Superior temporal gyrus (tissue), 1 donor: ENCODE data around the gene KIF9.
"Not testable (repeated sequence)": the region's sequence is repeated elsewhere in the genome, so short reads cannot be mapped to it uniquely, and the experiment has no call there.

Source experiments
- DNase-seq: peaks from one replicate; pipeline ENCODE4 v3.0.0-alpha.2; 2016; ENCODE audit errors: extremely low spot score

KIF9 gene

GRCh38 chr3:47295322-47295721 is 12.7 kb upstream of the KIF9 start:
- no peak for DNase-seq

GRCh38 chr3:47294392-47294791 is 11.8 kb upstream of the KIF9 start:
- DNase-seq, result no peak

- no peak for DNase-seq
These were observed 11.2 kb upstream of the KIF9 start for GRCh38 chr3:47293822-47294221.

GRCh38 chr3:47291754-47292420 is 9.3 kb upstream of the KIF9 start:
- not testable (repeated sequence) for DNase-seq

- DNase-seq, result no peak
These were observed 8.7 kb upstream of the KIF9 start for GRCh38 chr3:47291158-47291753.

- no peak for DNase-seq
These were observed 6.6 kb upstream of the KIF9 start for GRCh38 chr3:47288966-47289910.

- DNase-seq, result no peak
These were observed 1.2 kb upstream of the KIF9 start for GRCh38 chr3:47283591-47284364.

- peak; percentile 15 for DNase-seq
These were observed 566 bp upstream of the KIF9 start for GRCh38 chr3:47283193-47283537.

GRCh38 chr3:47280519-47280918 is 2.1 kb downstream of the KIF9 start:
- DNase-seq, result no peak

- no peak for DNase-seq
These were observed 6.0 kb downstream of the KIF9 start for GRCh38 chr3:47276558-47276957.

GRCh38 chr3:47274652-47275051 is 7.9 kb downstream of the KIF9 start:
- peak; percentile 33 for DNase-seq

- DNase-seq, result no peak
These were observed 9.0 kb downstream of the KIF9 start for GRCh38 chr3:47273564-47273963.

- DNase-seq, result no peak
These were observed 12.1 kb downstream of the KIF9 start for GRCh38 chr3:47270526-47270925.

GRCh38 chr3:47267490-47267824 is 15.1 kb downstream of the KIF9 start:
- DNase-seq, result no peak

- peak; percentile 65 for DNase-seq
These were observed 15.7 kb downstream of the KIF9 start for GRCh38 chr3:47266709-47267489.

- DNase-seq, result no peak
These were observed 16.7 kb downstream of the KIF9 start for GRCh38 chr3:47265725-47266428.

GRCh38 chr3:47265008-47265407 is 17.6 kb downstream of the KIF9 start:
- no peak for DNase-seq

GRCh38 chr3:47261301-47261700 is 21.3 kb downstream of the KIF9 start:
- DNase-seq, result no peak

- no peak for DNase-seq
These were observed 22.0 kb downstream of the KIF9 start for GRCh38 chr3:47260605-47261004.

GRCh38 chr3:47259114-47259513 is 23.5 kb downstream of the KIF9 start:
- DNase-seq, result no peak

GRCh38 chr3:47256331-47256730 is 26.3 kb downstream of the KIF9 start:
- not testable (repeated sequence) for DNase-seq
